A549 (cell line): ENCODE data around the gene A2ML1. TPM values are rescaled to one million over a fixed set of nuclear protein-coding genes. Genes with fewer than 3 reads are reported as not detected.

ENCODE experiments used
- ATAC-seq, 2 experiments: fragments of 200-7000 bp in 1 of 2; fragments of >200 bp in 1 of 2; cut with Nextera tagmentation in 1 of 2; cut with Tn5 transposase in 1 of 2; 3 replicates each; pipeline versions ENCODE4 v1.8.0 to v1.9.1; 2018 to 2020; ENCODE audit warnings: mild to moderate bottlenecking in 1 of 2, moderate library complexity in 1 of 2
- CTCF ChIA-PET: fragments of 300-600 bp; sonication (Branson Sonifier 250); formaldehyde crosslinking; extraction: SDS; loops from one replicate; lab custom pipeline; 2021; ENCODE audit warnings: antibody characterized with exemption, inconsistent platforms; lab: Yijun Ruan, JAX
- POLR2A ChIA-PET: fragments of 350-600 bp; formaldehyde crosslinking; extraction: SDS; loops from one replicate; lab custom pipeline; 2021; ENCODE audit warnings: antibody characterized with exemption, inconsistent platforms; lab: Yijun Ruan, JAX
- DNase-seq, 2 experiments: peaks; one replicate each; pipeline versions ENCODE4 v3.0.0 to v3.0.0-alpha.2; 2011 to 2016; ENCODE audit warnings: low read depth in 1 of 2, low spot score in 1 of 2
- FAIRE-seq: peaks from 2 replicates; lab custom pipeline; 2011; peaks lifted over from hg19 to GRCh38; lab: Jason Lieb, UNC
- H3K27ac ChIP-seq, 2 experiments: fragments of >200 bp; sonication (Bioruptor Twin); formaldehyde crosslinking; 3 replicates each; pipeline ENCODE4 v1.5.1; 2016 to 2017
- H3K4me1 ChIP-seq: fragments of >200 bp; sonication (Bioruptor Twin); formaldehyde crosslinking; 3 replicates; pipeline ENCODE4 v1.6.1; 2016
- H3K4me2 ChIP-seq: fragments of >200 bp; sonication (Bioruptor Twin); formaldehyde crosslinking; 3 replicates; pipeline ENCODE4 v1.6.1; 2016
- H3K4me3 ChIP-seq: fragments of >200 bp; sonication (Bioruptor Twin); formaldehyde crosslinking; 3 replicates; pipeline ENCODE4 v1.5.1; 2016
- H3K9me3 ChIP-seq: fragments of >200 bp; sonication (Bioruptor Twin); formaldehyde crosslinking; 3 replicates; pipeline ENCODE4 v1.6.1; 2016
- BHLHE40 ChIP-seq: IDR thresholded peaks from 2 replicates; pipeline ENCODE4 v1.6.1; 2012; ENCODE audit warnings: low read depth, low read length, inconsistent platforms
- CBX8 ChIP-seq: fragments of 200-600 bp; sonication (generic); IDR thresholded peaks from 2 replicates; pipeline ENCODE4 v1.6.1; 2016
- CHD2 ChIP-seq: fragments of 150-350 bp; IDR thresholded peaks from 2 replicates; pipeline ENCODE4 v1.6.1; 2014; ENCODE audit warnings: low read length; ENCODE audit not compliant: partially characterized antibody
- EP300 ChIP-seq, 2 experiments: fragments of >200 bp; sonication (Bioruptor Twin); formaldehyde crosslinking; IDR thresholded peaks; 2 replicates in 1 of 2; 3 replicates in 1 of 2; pipeline ENCODE4 v1.6.1; 2016 to 2017
- FOSL2 ChIP-seq, 2 experiments: fragments of 450-650 bp in 1 of 2; fragments of >200 bp in 1 of 2; sonication (Bioruptor Twin) in 1 of 2; formaldehyde crosslinking; IDR thresholded peaks; 2 replicates each; pipeline versions ENCODE4 v1.5.0 to v1.6.1; 2016 to 2020; ENCODE audit warnings: mild to moderate bottlenecking in 1 of 2, moderate library complexity in 1 of 2
- HOXB13 ChIP-seq: fragments of 250-450 bp; sonication (Bioruptor Pico); IDR thresholded peaks from 2 replicates; pipeline ENCODE4 v1.5.0; 2020; ENCODE audit warnings: low read depth, mild to moderate bottlenecking, moderate library complexity
- HOXB5 ChIP-seq: fragments of 250-450 bp; sonication (Bioruptor Pico); IDR thresholded peaks from 2 replicates; pipeline ENCODE4 v1.5.0; 2020; ENCODE audit warnings: mild to moderate bottlenecking, moderate library complexity
- JUN ChIP-seq, 2 experiments: fragments of >200 bp; sonication (Bioruptor Twin); formaldehyde crosslinking; IDR thresholded peaks; 2 replicates in 1 of 2; 3 replicates in 1 of 2; pipeline ENCODE4 v1.6.1; 2016 to 2017
- JUNB ChIP-seq: fragments of >200 bp; sonication (Bioruptor Twin); formaldehyde crosslinking; IDR thresholded peaks from 2 replicates; pipeline ENCODE4 v1.6.1; 2016
- MAFK ChIP-seq: fragments of 450-650 bp; IDR thresholded peaks from 2 replicates; pipeline ENCODE4 v1.6.1; 2014; ENCODE audit not compliant: partially characterized antibody
- MAZ ChIP-seq: fragments of 150-350 bp; IDR thresholded peaks from 2 replicates; pipeline ENCODE4 v1.6.1; 2014; ENCODE audit warnings: antibody characterized with exemption, low read depth, low read length, borderline replicate concordance
- NFE2L2 ChIP-seq: fragments of 150-350 bp; conservative IDR thresholded peaks from 2 replicates; pipeline ENCODE4 v1.6.1; 2014; ENCODE audit warnings: low read length
- NPAS2 ChIP-seq: fragments of 250-450 bp; sonication (Bioruptor Pico); IDR thresholded peaks from 2 replicates; pipeline ENCODE4 v1.8.0; 2022; ENCODE audit warnings: mild to moderate bottlenecking, moderate library complexity, borderline replicate concordance
- RCOR1 ChIP-seq: fragments of 150-350 bp; IDR thresholded peaks from 2 replicates; pipeline ENCODE4 v1.6.1; 2014; ENCODE audit warnings: antibody characterized with exemption, low read length, low read depth
- RFX5 ChIP-seq: fragments of 450-650 bp; IDR thresholded peaks from 2 replicates; pipeline ENCODE4 v1.7.1; 2014; ENCODE audit warnings: antibody characterized with exemption, mild to moderate bottlenecking, moderate library complexity
- SREBF2 ChIP-seq: fragments of 450-650 bp; IDR thresholded peaks from 2 replicates; pipeline ENCODE4 v1.6.1; 2014; ENCODE audit warnings: mild to moderate bottlenecking, moderate library complexity
- TP53 ChIP-seq: fragments of 250-450 bp; sonication (Bioruptor Pico); IDR thresholded peaks from 2 replicates; pipeline ENCODE4 v1.5.0; 2021; ENCODE audit warnings: mild to moderate bottlenecking, moderate library complexity
- ZC3H11A ChIP-seq: fragments of 450-650 bp; IDR thresholded peaks from 2 replicates; pipeline ENCODE4 v1.6.1; 2014; ENCODE audit warnings: antibody characterized with exemption, mild to moderate bottlenecking
- ZFP36 ChIP-seq: fragments of 450-650 bp; IDR thresholded peaks from 2 replicates; pipeline ENCODE4 v1.6.1; 2014; ENCODE audit warnings: borderline replicate concordance; ENCODE audit not compliant: partially characterized antibody
- ZSCAN20 ChIP-seq: fragments of 250-450 bp; sonication (Bioruptor Pico); IDR thresholded peaks from 2 replicates; pipeline ENCODE4 v1.8.0; 2022; ENCODE audit warnings: mild to moderate bottlenecking, moderate library complexity
- WGBS: methylation state at CpG from one replicate; pipeline ENCODE4 v1.1.6; 2017; ENCODE audit errors: missing lambda C conversion rate; 5-methylcytosine and 5-hydroxymethylcytosine counted together
- polyA plus RNA-seq, 4 experiments: library from polyadenylated mRNA; depleted of rRNA in 3 of 4; stranded (reverse); fragments of >200 nt; fragmentation: RNase III in 1 of 4; extraction: RNeasy Plus Mini Kit Qiagen cat#74134 plus additional on column Dnase treatment in 1 of 4; gene quantifications; 2 replicates in 3 of 4; 3 replicates in 1 of 4; pipeline ENCODE4 v1.2.3, GENCODE V29; 2011 to 2017
- TF ChIP-seq, protein P1 (sequence below): fragments of 250-450 bp; sonication (Bioruptor Pico); IDR thresholded peaks from 2 replicates; pipeline ENCODE4 v1.5.0; 2020; ENCODE audit warnings: low read depth, mild to moderate bottlenecking, moderate library complexity
- TF ChIP-seq, protein P2 (sequence below): IDR thresholded peaks from 2 replicates; pipeline ENCODE4 v1.6.1; 2012
- TF ChIP-seq, protein P3 (sequence below): fragments of 150-350 bp; IDR thresholded peaks from 2 replicates; pipeline ENCODE4 v1.6.1; 2014; ENCODE audit warnings: low read depth, mild to moderate bottlenecking, low read length
- TF ChIP-seq, protein P4 (sequence below): fragments of 200-600 bp; sonication (generic); IDR thresholded peaks from 2 replicates; pipeline ENCODE4 v1.6.1; 2016; ENCODE audit warnings: antibody characterized with exemption, mild to moderate bottlenecking, moderate library complexity
- TF ChIP-seq, protein P5 (sequence below): fragments of 250-450 bp; sonication (Bioruptor Pico); IDR thresholded peaks from 2 replicates; pipeline ENCODE4 v1.5.0; 2021; ENCODE audit warnings: mild to moderate bottlenecking, moderate library complexity, borderline replicate concordance

The A2ML1 gene
- polyA plus RNA-seq, 2 of the 4 experiments (the other 2 are of a cell fraction): not detected

DNA sequence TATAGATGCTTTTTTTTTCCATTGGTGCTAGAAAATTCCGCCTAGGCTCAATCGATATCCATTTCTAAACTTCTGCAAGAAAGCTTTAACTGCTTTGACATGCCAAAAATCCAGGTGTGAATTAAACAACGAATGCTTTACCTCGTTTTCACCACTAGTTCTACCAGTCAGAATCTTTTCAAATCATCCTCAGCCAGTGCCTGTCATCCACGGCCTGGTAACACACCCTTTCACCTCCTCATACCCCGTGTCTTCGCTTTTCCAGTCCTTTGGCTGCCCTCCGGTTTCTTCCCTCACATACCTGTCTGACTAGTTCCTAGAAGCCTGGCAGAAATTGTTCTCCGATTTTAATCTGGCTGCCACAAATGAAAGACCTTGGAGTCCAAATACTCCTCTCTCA, 90.5 kb downstream of the A2ML1 start:
- ATAC-seq (0 out of 6 replicates have a peak, but pooled peaks of 1 of the 2 experiments have one; percentile 18), FAIRE-seq (no peak), DNase-seq (peak; percentile 26 to 36)
- Histone ChIP-seq H3K27ac (no peak overlapping the region), H3K4me2 (no peak overlapping the region), H3K9me3 (no peaks in the 10 kb centered on the region), H3K4me3 (no peak overlapping the region), H3K4me1 (peaks cover 18% of the 10 kb centered on the region)
- CTCF ChIA-PET: interaction anchor here (1.2 to 1.7 kb wide), 3 partner anchors 37 to 300 kb away, joined by 3 to 4 read pairs (median 3); partner anchors contain the start of genes AICDA and M6PR
- TF ChIP-seq ZSCAN20 (CRISPR knock-in tag): no peak
- no peak for TF ChIP-seq BHLHE40
- TF ChIP-seq, protein P1, sequence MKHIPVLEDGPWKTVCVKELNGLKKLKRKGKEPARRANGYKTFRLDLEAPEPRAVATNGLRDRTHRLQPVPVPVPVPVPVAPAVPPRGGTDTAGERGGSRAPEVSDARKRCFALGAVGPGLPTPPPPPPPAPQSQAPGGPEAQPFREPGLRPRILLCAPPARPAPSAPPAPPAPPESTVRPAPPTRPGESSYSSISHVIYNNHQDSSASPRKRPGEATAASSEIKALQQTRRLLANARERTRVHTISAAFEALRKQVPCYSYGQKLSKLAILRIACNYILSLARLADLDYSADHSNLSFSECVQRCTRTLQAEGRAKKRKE: no peak
- TF ChIP-seq HOXB5 (CRISPR knock-in tag): no peak
- no peak for TF ChIP-seq MAZ
- no peak for TF ChIP-seq FOSL2 (IDR thresholded peaks at IDR 0.05)
- TF ChIP-seq FOSL2 (CRISPR knock-in tag; IDR thresholded peaks at IDR 0.05): no peak
- TF ChIP-seq, protein P2, sequence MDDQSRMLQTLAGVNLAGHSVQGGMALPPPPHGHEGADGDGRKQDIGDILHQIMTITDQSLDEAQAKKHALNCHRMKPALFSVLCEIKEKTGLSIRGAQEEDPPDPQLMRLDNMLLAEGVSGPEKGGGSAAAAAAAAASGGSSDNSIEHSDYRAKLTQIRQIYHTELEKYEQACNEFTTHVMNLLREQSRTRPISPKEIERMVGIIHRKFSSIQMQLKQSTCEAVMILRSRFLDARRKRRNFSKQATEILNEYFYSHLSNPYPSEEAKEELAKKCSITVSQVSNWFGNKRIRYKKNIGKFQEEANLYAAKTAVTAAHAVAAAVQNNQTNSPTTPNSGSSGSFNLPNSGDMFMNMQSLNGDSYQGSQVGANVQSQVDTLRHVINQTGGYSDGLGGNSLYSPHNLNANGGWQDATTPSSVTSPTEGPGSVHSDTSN: no peak
- no peak for TF ChIP-seq SREBF2
- TF ChIP-seq CBX8: no peak
- no peak for TF ChIP-seq ZFP36
- TF ChIP-seq, protein P3, sequence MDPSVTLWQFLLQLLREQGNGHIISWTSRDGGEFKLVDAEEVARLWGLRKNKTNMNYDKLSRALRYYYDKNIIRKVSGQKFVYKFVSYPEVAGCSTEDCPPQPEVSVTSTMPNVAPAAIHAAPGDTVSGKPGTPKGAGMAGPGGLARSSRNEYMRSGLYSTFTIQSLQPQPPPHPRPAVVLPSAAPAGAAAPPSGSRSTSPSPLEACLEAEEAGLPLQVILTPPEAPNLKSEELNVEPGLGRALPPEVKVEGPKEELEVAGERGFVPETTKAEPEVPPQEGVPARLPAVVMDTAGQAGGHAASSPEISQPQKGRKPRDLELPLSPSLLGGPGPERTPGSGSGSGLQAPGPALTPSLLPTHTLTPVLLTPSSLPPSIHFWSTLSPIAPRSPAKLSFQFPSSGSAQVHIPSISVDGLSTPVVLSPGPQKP: no peak
- TF ChIP-seq JUN (IDR thresholded peaks at IDR 0.05): no peak
- TF ChIP-seq NPAS2: no peak
- TF ChIP-seq MAFK: no peak
- no peak for TF ChIP-seq ZC3H11A
- no peak for TF ChIP-seq NFE2L2
- TF ChIP-seq JUNB: no peak
- no peak for TF ChIP-seq TP53 (CRISPR knock-in tag)
- no peak for TF ChIP-seq HOXB13
- no peak for TF ChIP-seq RFX5
- 50% methylated on average over 9 of the region's 9 CpGs for WGBS
- POLR2A ChIA-PET: no interaction called here

DNA sequence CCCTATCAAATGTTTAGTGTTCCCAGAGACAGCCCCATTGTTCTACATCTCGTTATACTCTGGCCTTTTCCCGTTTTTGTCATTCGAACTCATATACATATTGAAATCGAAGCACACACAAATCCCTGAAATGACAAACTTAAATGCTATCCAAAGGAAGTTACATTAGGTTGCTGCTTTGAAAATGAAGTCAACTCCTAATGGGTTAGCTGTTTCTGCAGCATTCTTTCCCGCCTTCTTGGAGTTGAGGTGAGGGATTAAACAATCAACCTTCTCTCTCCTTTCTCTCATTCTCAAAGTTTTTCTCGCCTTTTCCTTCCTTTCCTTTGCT, 91.2 kb downstream of the A2ML1 start:
- peak overlapping the region; percentile 83 to 89 for H3K27ac ChIP-seq
- FAIRE-seq: peak; percentile 39

More for the DNA sequence above, 91.2 kb downstream of the A2ML1 start:
- peak overlapping the region; percentile 81 for H3K4me2 ChIP-seq
- ChIA-PET POLR2A (interaction anchor here (2.3 kb wide), 1 partner anchor 36 kb away, joined by 22 read pairs; the partner anchor contains the start of gene M6PR), CTCF (interaction anchor here (0.8 to 2.5 kb wide), 6 partner anchors 23 to 301 kb away, joined by 3 to 12 read pairs (median 4); partner anchors contain the start of genes AICDA and M6PR)
- ATAC-seq (no peak), DNase-seq (no peak)
- peaks cover 18% of the 10 kb centered on the region for H3K4me1 ChIP-seq
- peak overlapping the region; percentile 50 for H3K4me3 ChIP-seq
- TF ChIP-seq RCOR1: no peak
- TF ChIP-seq EP300 (IDR thresholded peaks at IDR 0.05): no peak
- TF ChIP-seq, protein P4, sequence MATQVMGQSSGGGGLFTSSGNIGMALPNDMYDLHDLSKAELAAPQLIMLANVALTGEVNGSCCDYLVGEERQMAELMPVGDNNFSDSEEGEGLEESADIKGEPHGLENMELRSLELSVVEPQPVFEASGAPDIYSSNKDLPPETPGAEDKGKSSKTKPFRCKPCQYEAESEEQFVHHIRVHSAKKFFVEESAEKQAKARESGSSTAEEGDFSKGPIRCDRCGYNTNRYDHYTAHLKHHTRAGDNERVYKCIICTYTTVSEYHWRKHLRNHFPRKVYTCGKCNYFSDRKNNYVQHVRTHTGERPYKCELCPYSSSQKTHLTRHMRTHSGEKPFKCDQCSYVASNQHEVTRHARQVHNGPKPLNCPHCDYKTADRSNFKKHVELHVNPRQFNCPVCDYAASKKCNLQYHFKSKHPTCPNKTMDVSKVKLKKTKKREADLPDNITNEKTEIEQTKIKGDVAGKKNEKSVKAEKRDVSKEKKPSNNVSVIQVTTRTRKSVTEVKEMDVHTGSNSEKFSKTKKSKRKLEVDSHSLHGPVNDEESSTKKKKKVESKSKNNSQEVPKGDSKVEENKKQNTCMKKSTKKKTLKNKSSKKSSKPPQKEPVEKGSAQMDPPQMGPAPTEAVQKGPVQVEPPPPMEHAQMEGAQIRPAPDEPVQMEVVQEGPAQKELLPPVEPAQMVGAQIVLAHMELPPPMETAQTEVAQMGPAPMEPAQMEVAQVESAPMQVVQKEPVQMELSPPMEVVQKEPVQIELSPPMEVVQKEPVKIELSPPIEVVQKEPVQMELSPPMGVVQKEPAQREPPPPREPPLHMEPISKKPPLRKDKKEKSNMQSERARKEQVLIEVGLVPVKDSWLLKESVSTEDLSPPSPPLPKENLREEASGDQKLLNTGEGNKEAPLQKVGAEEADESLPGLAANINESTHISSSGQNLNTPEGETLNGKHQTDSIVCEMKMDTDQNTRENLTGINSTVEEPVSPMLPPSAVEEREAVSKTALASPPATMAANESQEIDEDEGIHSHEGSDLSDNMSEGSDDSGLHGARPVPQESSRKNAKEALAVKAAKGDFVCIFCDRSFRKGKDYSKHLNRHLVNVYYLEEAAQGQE: no peak
- TF ChIP-seq CHD2: no peak
- no peak for TF ChIP-seq FOSL2 (IDR thresholded peaks at IDR 0.05)
- no peak for TF ChIP-seq FOSL2 (CRISPR knock-in tag; IDR thresholded peaks at IDR 0.05)
- TF ChIP-seq, protein P5, sequence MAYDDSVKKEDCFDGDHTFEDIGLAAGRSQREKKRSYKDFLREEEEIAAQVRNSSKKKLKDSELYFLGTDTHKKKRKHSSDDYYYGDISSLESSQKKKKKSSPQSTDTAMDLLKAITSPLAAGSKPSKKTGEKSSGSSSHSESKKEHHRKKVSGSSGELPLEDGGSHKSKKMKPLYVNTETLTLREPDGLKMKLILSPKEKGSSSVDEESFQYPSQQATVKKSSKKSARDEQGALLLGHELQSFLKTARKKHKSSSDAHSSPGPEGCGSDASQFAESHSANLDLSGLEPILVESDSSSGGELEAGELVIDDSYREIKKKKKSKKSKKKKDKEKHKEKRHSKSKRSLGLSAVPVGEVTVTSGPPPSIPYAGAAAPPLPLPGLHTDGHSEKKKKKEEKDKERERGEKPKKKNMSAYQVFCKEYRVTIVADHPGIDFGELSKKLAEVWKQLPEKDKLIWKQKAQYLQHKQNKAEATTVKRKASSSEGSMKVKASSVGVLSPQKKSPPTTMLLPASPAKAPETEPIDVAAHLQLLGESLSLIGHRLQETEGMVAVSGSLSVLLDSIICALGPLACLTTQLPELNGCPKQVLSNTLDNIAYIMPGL (CRISPR knock-in tag): no peak
- TF ChIP-seq, protein P1: no peak
- TF ChIP-seq, protein P2: no peak
- no peak for TF ChIP-seq ZSCAN20 (CRISPR knock-in tag)
- TF ChIP-seq HOXB13: no peak
- TF ChIP-seq MAZ: no peak
- no peak for TF ChIP-seq CBX8
- WGBS: 62% methylated on average over 6 of the region's 6 CpGs
- H3K9me3 ChIP-seq: no peaks in the 10 kb centered on the region
